IMR-90 (cell line): Measurements from ENCODE around the gene NCKIPSD. TPM values are rescaled to one million over a fixed set of nuclear protein-coding genes. Genes with fewer than 3 reads are reported as not detected.

Experiments
- ATAC-seq: fragments of 200-7000 bp; cut with Tn5 transposase; 2 replicates; pipeline ENCODE4 v1.9.1; 2020; ENCODE audit warnings: low read depth, mild to moderate bottlenecking, moderate library complexity
- BruUV-seq: library from RNA; stranded (reverse); fragments of 400-500 nt; replicated peaks from 2 replicates; lab custom pipeline; 2021; lab: Mats Ljungman, UMichigan
- CTCF ChIA-PET: fragments of 300-600 bp; formaldehyde crosslinking; extraction: SDS; loops from one replicate; lab custom pipeline; 2021; ENCODE audit warnings: antibody characterized with exemption; lab: Yijun Ruan, JAX
- POLR2A ChIA-PET: fragments of 300-600 bp; sonication (Branson Sonifier 250); formaldehyde crosslinking; loops from one replicate; lab custom pipeline; 2022; ENCODE audit warnings: antibody characterized with exemption; ENCODE audit not compliant: unreplicated experiment; lab: Charles Lee
- DNase-seq: peaks from one replicate; pipeline ENCODE4 v3.0.0; 2013
- H2AFZ ChIP-seq: replicated peaks from 2 replicates; pipeline ENCODE3; 2013; ENCODE audit warnings: low read length, mild to moderate bottlenecking; ENCODE audit not compliant: poor library complexity
- H2AK5ac ChIP-seq: 2 replicates; pipeline ENCODE4 v1.6.1; 2013; ENCODE audit warnings: low read depth, low read length, inconsistent platforms
- H2AK9ac ChIP-seq: replicated peaks from 2 replicates; pipeline ENCODE3; 2013; ENCODE audit warnings: mild to moderate bottlenecking, low read depth, low read length, moderate library complexity; ENCODE audit not compliant: poor library complexity
- H2BK120ac ChIP-seq: 2 replicates; pipeline ENCODE4 v1.6.1; 2013; ENCODE audit warnings: low read depth, low read length, inconsistent platforms
- H2BK15ac ChIP-seq: 3 replicates; pipeline ENCODE4 v1.6.1; 2013; ENCODE audit warnings: low read depth, low read length, inconsistent platforms
- H2BK20ac ChIP-seq: 2 replicates; pipeline ENCODE4 v1.6.1; 2013; ENCODE audit warnings: low read depth, mild to moderate bottlenecking, inconsistent platforms, low read length, moderate library complexity
- H2BK5ac ChIP-seq: 2 replicates; pipeline ENCODE4 v1.6.1; 2013; ENCODE audit warnings: mild to moderate bottlenecking, low read depth, low read length, inconsistent platforms; ENCODE audit not compliant: poor library complexity, severe bottlenecking
- H3K14ac ChIP-seq: replicated peaks from 2 replicates; pipeline ENCODE4 v1.6.1; 2013; ENCODE audit warnings: low read depth, low read length, inconsistent platforms
- H3K18ac ChIP-seq: 2 replicates; pipeline ENCODE4 v1.6.1; 2013; ENCODE audit warnings: low read depth, low read length, control low read depth
- H3K23ac ChIP-seq: 2 replicates; pipeline ENCODE4 v1.6.1; 2013; ENCODE audit warnings: low read depth, low read length, inconsistent platforms
- H3K27ac ChIP-seq: 2 replicates; pipeline ENCODE4 v1.5.1; 2013; ENCODE audit warnings: mild to moderate bottlenecking, control low read depth, low read length; ENCODE audit not compliant: insufficient read depth
- H3K27me3 ChIP-seq: 2 replicates; pipeline ENCODE4 v1.6.1; 2013; ENCODE audit warnings: low read length; ENCODE audit not compliant: control insufficient read depth, insufficient read depth
- H3K36me3 ChIP-seq: 2 replicates; pipeline ENCODE4 v1.6.1; 2013; ENCODE audit warnings: low read length, mixed read lengths; ENCODE audit not compliant: control insufficient read depth, insufficient read depth
- H3K4ac ChIP-seq: 2 replicates; pipeline ENCODE4 v1.6.1; 2013; ENCODE audit warnings: low read depth, low read length, inconsistent platforms
- H3K4me1 ChIP-seq: 2 replicates; pipeline ENCODE4 v1.6.1; 2013; ENCODE audit warnings: low read length, mixed read lengths; ENCODE audit not compliant: control insufficient read depth, insufficient read depth
- H3K4me2 ChIP-seq: 2 replicates; pipeline ENCODE4 v1.6.1; 2013; ENCODE audit warnings: low read depth, mild to moderate bottlenecking, control low read depth, low read length, moderate library complexity
- H3K4me3 ChIP-seq: 2 replicates; pipeline ENCODE4 v1.5.1; 2013; ENCODE audit warnings: low read depth, mild to moderate bottlenecking, control low read depth, low read length, moderate library complexity; ENCODE audit not compliant: insufficient read depth
- H3K56ac ChIP-seq: 2 replicates; pipeline ENCODE4 v1.6.1; 2013; ENCODE audit warnings: low read length, inconsistent platforms; ENCODE audit not compliant: insufficient read depth; ENCODE audit errors: extremely low read depth
- H3K79me1 ChIP-seq, 2 experiments: 2 replicates each; pipeline ENCODE4 v1.6.1; 2013; ENCODE audit warnings: low read length in 2 of 2, inconsistent platforms in 1 of 2, low read depth in 1 of 2
- H3K9ac ChIP-seq: 2 replicates; pipeline ENCODE4 v1.6.1; 2013; ENCODE audit warnings: low read depth, low read length, control low read depth
- H3K9me1 ChIP-seq: 2 replicates; pipeline ENCODE4 v1.6.1; 2013; ENCODE audit warnings: low read length, inconsistent platforms; ENCODE audit not compliant: insufficient read depth
- H3K9me3 ChIP-seq: 2 replicates; pipeline ENCODE4 v1.6.1; 2013; ENCODE audit warnings: low read length; ENCODE audit not compliant: control insufficient read depth, insufficient read depth
- H4K20me1 ChIP-seq: 2 replicates; pipeline ENCODE4 v1.6.1; 2013; ENCODE audit warnings: low read length, inconsistent platforms; ENCODE audit not compliant: insufficient read depth
- H4K5ac ChIP-seq: 2 replicates; pipeline ENCODE4 v1.6.1; 2013; ENCODE audit warnings: mild to moderate bottlenecking, low read depth, low read length, control low read depth
- H4K8ac ChIP-seq, 2 experiments: 2 replicates each; pipeline ENCODE4 v1.6.1; 2013; ENCODE audit warnings: low read depth in 2 of 2, low read length in 2 of 2, control low read depth in 1 of 2, inconsistent platforms in 1 of 2
- H4K91ac ChIP-seq: 2 replicates; pipeline ENCODE4 v1.6.1; 2013; ENCODE audit warnings: low read depth, low read length, inconsistent platforms; ENCODE audit not compliant: insufficient read depth
- CEBPB ChIP-seq: IDR thresholded peaks from 2 replicates; pipeline ENCODE4 v1.6.1; 2012; ENCODE audit warnings: low read depth, low read length, improper control_type of control experiment
- ELK1 ChIP-seq: fragments of 150-350 bp; IDR thresholded peaks from 2 replicates; pipeline ENCODE4 v1.6.1; 2016; ENCODE audit warnings: low read depth, mild to moderate bottlenecking, low read length, moderate library complexity, borderline replicate concordance
- NFE2L2 ChIP-seq: fragments of 150-350 bp; IDR thresholded peaks from 2 replicates; pipeline ENCODE4 v1.6.1; 2016; ENCODE audit warnings: low read depth, mild to moderate bottlenecking, low read length
- RCOR1 ChIP-seq: IDR thresholded peaks from 2 replicates; pipeline ENCODE4 v1.6.1; 2012; ENCODE audit warnings: mild to moderate bottlenecking, low read length, improper control_type of control experiment; ENCODE audit not compliant: insufficient replicate concordance
- SMC3 ChIP-seq: fragments of 150-350 bp; IDR thresholded peaks from 2 replicates; pipeline ENCODE4 v1.6.1; 2016; ENCODE audit warnings: low read depth, mild to moderate bottlenecking, antibody characterized with exemption, low read length, moderate library complexity
- WGBS, 2 experiments: methylation state at CpG; one replicate each; pipeline versions ENCODE4 v1.1.5 to v1.1.7; 2013; ENCODE audit warnings: missing lambda C conversion rate in 2 of 2; ENCODE audit not compliant: insufficient read length in 1 of 2; ENCODE audit errors: extremely low coverage in 2 of 2; 5-methylcytosine and 5-hydroxymethylcytosine counted together
- dilution Hi-C: fragments of 300-500 bp; cut with HindIII; formaldehyde crosslinking; loops from one replicate; pipeline ENCODE4 v1.14.3; 2018; ENCODE audit warnings: low sequenced_read_pairs; ENCODE audit not compliant: unreplicated experiment
- in situ Hi-C: fragments of 300-500 bp; cut with MboI; formaldehyde crosslinking; loops from 3 replicates; pipeline ENCODE4 v1.14.3; 2019; ENCODE audit warnings: low sequenced_read_pairs, inconsistent platforms, mixed read lengths
- intact Hi-C: fragments of 100-400 bp; cut with micrococcal nuclease; formaldehyde crosslinking; loops from 2 replicates; pipeline ENCODE4 v1.10.0; 2022
- polyA plus RNA-seq, 3 experiments: library from polyadenylated mRNA; depleted of rRNA; stranded (reverse); fragments of >200 nt; gene quantifications; 2 replicates each; pipeline ENCODE4 v1.2.3, GENCODE V29; 2012; ENCODE audit warnings: low replicate concordance in 1 of 3
- total RNA-seq: library from RNA; depleted of rRNA; stranded (reverse); fragments of >200 nt; gene quantifications from 2 replicates; pipeline ENCODE4 v1.2.3, GENCODE V29; 2012

NCKIPSD gene
- total and polyA plus RNA-seq, 2 of the 4 experiments (the other 2 are of a cell fraction): 21.0 to 38.3 TPM

- H2BK15ac ChIP-seq: no peak overlapping the region
- peak overlapping the region; percentile 10 for H2AK9ac ChIP-seq
- H3K9ac ChIP-seq: no peak overlapping the region
- no peak overlapping the region for H4K91ac ChIP-seq
- WGBS, 2 experiments: 100% methylated on average over 3 of the region's 17 CpGs; no CpG with 5 or more reads in 1 of the 2 experiments
- no peak overlapping the region for H3K18ac ChIP-seq
- no peak overlapping the region for H2BK120ac ChIP-seq
- ATAC-seq (no peak), DNase-seq (no peak)
- peak overlapping the region; percentile 48 for H2AFZ ChIP-seq
- H2BK5ac ChIP-seq: no peak overlapping the region
- H4K20me1 ChIP-seq: peaks cover 28% of the 10 kb centered on the region
- no peaks in the 10 kb centered on the region for H3K27me3 ChIP-seq
- H2BK20ac ChIP-seq: no peak overlapping the region
- no peak overlapping the region for H3K56ac ChIP-seq
- H3K9me3 ChIP-seq: no peaks in the 10 kb centered on the region
- CTCF ChIA-PET: no interaction called here
- H3K4me2 ChIP-seq: no peak overlapping the region
- H3K4me3 ChIP-seq: no peak overlapping the region
- BruUV-seq: no TSS peak
- peaks cover 43% of the 10 kb centered on the region for H3K4me1 ChIP-seq
- in situ Hi-C loops: no loop called here
- no peak for TF ChIP-seq NFE2L2
- no peak for TF ChIP-seq RCOR1
- no peak for TF ChIP-seq SMC3
- no peak for TF ChIP-seq ELK1
- TF ChIP-seq CEBPB: no peak
- peaks cover 50% of the 10 kb centered on the region for H3K36me3 ChIP-seq
- H3K9me1 ChIP-seq: peaks cover 53% of the 10 kb centered on the region
- no peak overlapping the region for H3K23ac ChIP-seq
- H3K14ac ChIP-seq: no peak overlapping the region
- dilution Hi-C loops: no loop called here
- H4K5ac ChIP-seq: no peak overlapping the region
- 0 out of 2 replicates have a peak overlapping the region, but pooled peaks have one; percentile 6 for H2AK5ac ChIP-seq
- H4K8ac ChIP-seq: no peak overlapping the region
- H3K27ac ChIP-seq: no peak overlapping the region
- H3K4ac ChIP-seq: no peak overlapping the region
- intact Hi-C loops: no loop called here
- peaks cover 22 to 76% of the 10 kb centered on the region in 2 experiments for H3K79me1 ChIP-seq
- POLR2A ChIA-PET: no interaction called here
Observed at GRCh38 chr3:48681974-48682610, 3.6 kb downstream of the NCKIPSD start.
